Measurements from ENCODE around the gene PHOSPHO1.
"Not testable (repeated sequence)": the region's sequence is repeated elsewhere in the genome, so short reads cannot be mapped to it uniquely, and the experiment has no call there.

Gene PHOSPHO1

GRCh38 chr17:49193513-49194296 is 36.9 kb downstream of the PHOSPHO1 start:
- DNase-seq (ENCODE audit: low spot score): peak; percentile 60

- DNase-seq (ENCODE audit: low spot score): peak; percentile 51
These were observed 38.5 kb downstream of the PHOSPHO1 start for GRCh38 chr17:49191917-49192741.

GRCh38 chr17:49191409-49191916 is 39.1 kb downstream of the PHOSPHO1 start:
- no peak for DNase-seq (ENCODE audit: low spot score)

GRCh38 chr17:49190932-49191331 is 39.7 kb downstream of the PHOSPHO1 start:
- DNase-seq (ENCODE audit: low spot score): no peak

GRCh38 chr17:49187301-49187700 is 43.3 kb downstream of the PHOSPHO1 start:
- DNase-seq (ENCODE audit: low spot score): no peak

GRCh38 chr17:49185381-49185780 is 45.2 kb downstream of the PHOSPHO1 start:
- not testable (repeated sequence) for DNase-seq (ENCODE audit: low spot score)

- DNase-seq (ENCODE audit: low spot score): not testable (repeated sequence)
These were observed 46.1 kb downstream of the PHOSPHO1 start for GRCh38 chr17:49184522-49184921.

- DNase-seq (ENCODE audit: low spot score): no peak
These were observed 46.8 kb downstream of the PHOSPHO1 start for GRCh38 chr17:49183801-49184200.

- DNase-seq (ENCODE audit: low spot score): no peak
These were observed 47.2 kb downstream of the PHOSPHO1 start for GRCh38 chr17:49183341-49183740.

GRCh38 chr17:49180998-49181635 is 49.5 kb downstream of the PHOSPHO1 start:
- DNase-seq (ENCODE audit: low spot score): no peak

- DNase-seq (ENCODE audit: low spot score): peak; percentile 73
These were observed 50.3 kb downstream of the PHOSPHO1 start for GRCh38 chr17:49180303-49180702.

GRCh38 chr17:49175978-49176377 is 54.6 kb downstream of the PHOSPHO1 start:
- DNase-seq (ENCODE audit: low spot score): not testable (repeated sequence)
